Naive thymus-derived CD4-positive, alpha-beta T cell (primary cell): ENCODE results near the gene ANKDD1B. TPM values are rescaled to one million over a fixed set of nuclear protein-coding genes. Genes with fewer than 3 reads are reported as not detected.

Experiments
- ATAC-seq: fragments of 150-1000 bp; cut with Tn5 transposase; 2 replicates; pipeline ENCODE4 v1.10.0; 2021; ENCODE audit warnings: mild to moderate bottlenecking, moderate library complexity
- CTCF ChIA-PET: fragments of 350-600 bp; sonication (Branson Sonifier 250); formaldehyde crosslinking; loops from one replicate; lab custom pipeline; 2021; ENCODE audit warnings: antibody characterized with exemption; lab: Charles Lee
- POLR2A ChIA-PET: fragments of 350-600 bp; sonication (Branson Sonifier 250); formaldehyde crosslinking; loops from one replicate; lab custom pipeline; 2021; ENCODE audit warnings: antibody characterized with exemption, inconsistent platforms; lab: Charles Lee
- DNase-seq, 9 donors: peaks; one replicate each; pipeline versions ENCODE4 v3.0.0 to v3.0.0-alpha.2; 2020 to 2022; ENCODE audit warnings: mixed read lengths in 1 of 9
- H3K27ac ChIP-seq: one replicate; pipeline ENCODE4 v1.7.0; 2013; ENCODE audit warnings: mild to moderate bottlenecking, low read depth, low read length, moderate library complexity
- H3K27me3 ChIP-seq, 2 donors: one replicate each; pipeline ENCODE4 v1.7.0; 2013; ENCODE audit warnings: low read length in 2 of 2, mild to moderate bottlenecking in 2 of 2, moderate library complexity in 2 of 2; ENCODE audit not compliant: control insufficient read depth in 2 of 2, insufficient read depth in 2 of 2
- H3K36me3 ChIP-seq, 3 experiments: 1 replicate in 2 of 3; 2 replicates in 1 of 3; pipeline ENCODE4 v1.7.0; 2013; ENCODE audit warnings: low read length in 3 of 3, mild to moderate bottlenecking in 3 of 3, moderate library complexity in 1 of 3; ENCODE audit not compliant: insufficient read depth in 3 of 3, control insufficient read depth in 2 of 3
- H3K4me1 ChIP-seq, 2 donors: one replicate each; pipeline ENCODE4 v1.7.0; 2013; ENCODE audit warnings: low read length in 2 of 2, mild to moderate bottlenecking in 2 of 2, moderate library complexity in 1 of 2; ENCODE audit not compliant: control insufficient read depth in 2 of 2, insufficient read depth in 2 of 2
- H3K4me3 ChIP-seq: 2 replicates; pipeline ENCODE4 v1.7.0; 2013; ENCODE audit warnings: mild to moderate bottlenecking, low read length
- H3K9me3 ChIP-seq, 3 experiments: 1 replicate in 2 of 3; 2 replicates in 1 of 3; pipeline ENCODE4 v1.7.0; 2013; ENCODE audit warnings: low read length in 3 of 3; ENCODE audit not compliant: control insufficient read depth in 2 of 3
- H3K27ac Mint-ChIP-seq, 9 donors: one replicate each; pipeline ENCODE4 v1.8.0; 2020 to 2022; ENCODE audit warnings: mixed read lengths in 9 of 9, mild to moderate bottlenecking in 8 of 9, moderate library complexity in 5 of 9, inconsistent platforms in 2 of 9
- H3K27me3 Mint-ChIP-seq, 5 donors: one replicate each; pipeline ENCODE4 v1.8.0; 2021 to 2022; ENCODE audit warnings: mixed read lengths in 5 of 5, mild to moderate bottlenecking in 1 of 5
- H3K36me3 Mint-ChIP-seq, 5 donors: one replicate each; pipeline ENCODE4 v1.8.0; 2020 to 2022; ENCODE audit warnings: mixed read lengths in 5 of 5, mild to moderate bottlenecking in 3 of 5, inconsistent platforms in 1 of 5
- H3K4me1 Mint-ChIP-seq, 7 donors: one replicate each; pipeline ENCODE4 v1.8.0; 2020 to 2022; ENCODE audit warnings: mixed read lengths in 7 of 7, mild to moderate bottlenecking in 3 of 7, inconsistent platforms in 1 of 7
- H3K4me3 Mint-ChIP-seq, 10 donors: one replicate each; pipeline ENCODE4 v1.8.0; 2020 to 2022; ENCODE audit warnings: mild to moderate bottlenecking in 10 of 10, mixed read lengths in 10 of 10, moderate library complexity in 6 of 10, inconsistent platforms in 2 of 10
- H3K9me3 Mint-ChIP-seq, 11 donors: one replicate each; pipeline ENCODE4 v1.8.0; 2020 to 2022; ENCODE audit warnings: mixed read lengths in 11 of 11, mild to moderate bottlenecking in 4 of 11, inconsistent platforms in 1 of 11, moderate library complexity in 1 of 11
- intact Hi-C, 2 donors: fragments of 100-400 bp; cut with micrococcal nuclease; formaldehyde crosslinking; loops; one replicate each; pipeline ENCODE4 v1.15.1; 2023
- polyA plus RNA-seq, 2 donors: library from polyadenylated mRNA; unstranded; fragments of 300-500 nt; fragmentation: Illumina TruSeq; gene quantifications; one replicate each; pipeline ENCODE4 v1.2.3, GENCODE V29; 2021
- total RNA-seq, 6 experiments: library from RNA in 5 of 6; stranded (reverse) in 5 of 6; gene quantifications; 1 replicate in 5 of 6; 2 replicates in 1 of 6; pipeline ENCODE4 v1.2.3 and lab custom pipeline; 2021 to 2026

ANKDD1B gene
- total and polyA plus RNA-seq, 7 experiments from 2014 or later = 0.12 to 0.70 (median 0.36) TPM; not detected in 1

- Mint-ChIP-seq H3K9me3 (no peaks in the 10 kb centered on the region), H3K4me3 (no peak overlapping the region), H3K27ac (no peak overlapping the region), H3K27me3 (peaks cover 0 to 3% (median 0%) of the 10 kb centered on the region in 5 donors), H3K36me3 (peaks cover 0 to 3% (median 0%) of the 10 kb centered on the region in 5 donors), H3K4me1 (no peaks in the 10 kb centered on the region)
- DNase-seq (no peak), ATAC-seq (no peak)
- CTCF ChIA-PET = no interaction called here
- POLR2A ChIA-PET = no interaction called here
- intact Hi-C loops = no loop called here
- Histone ChIP-seq H3K27me3 (no peaks in the 10 kb centered on the region), H3K27ac (no peak overlapping the region), H3K4me1 (no peaks in the 10 kb centered on the region), H3K36me3 (no peaks in the 10 kb centered on the region), H3K4me3 (no peak overlapping the region), H3K9me3 (no peaks in the 10 kb centered on the region)
Measured at GRCh38 chr5:75617736-75618352, 6.6 kb downstream of the ANKDD1B start.

DNA sequence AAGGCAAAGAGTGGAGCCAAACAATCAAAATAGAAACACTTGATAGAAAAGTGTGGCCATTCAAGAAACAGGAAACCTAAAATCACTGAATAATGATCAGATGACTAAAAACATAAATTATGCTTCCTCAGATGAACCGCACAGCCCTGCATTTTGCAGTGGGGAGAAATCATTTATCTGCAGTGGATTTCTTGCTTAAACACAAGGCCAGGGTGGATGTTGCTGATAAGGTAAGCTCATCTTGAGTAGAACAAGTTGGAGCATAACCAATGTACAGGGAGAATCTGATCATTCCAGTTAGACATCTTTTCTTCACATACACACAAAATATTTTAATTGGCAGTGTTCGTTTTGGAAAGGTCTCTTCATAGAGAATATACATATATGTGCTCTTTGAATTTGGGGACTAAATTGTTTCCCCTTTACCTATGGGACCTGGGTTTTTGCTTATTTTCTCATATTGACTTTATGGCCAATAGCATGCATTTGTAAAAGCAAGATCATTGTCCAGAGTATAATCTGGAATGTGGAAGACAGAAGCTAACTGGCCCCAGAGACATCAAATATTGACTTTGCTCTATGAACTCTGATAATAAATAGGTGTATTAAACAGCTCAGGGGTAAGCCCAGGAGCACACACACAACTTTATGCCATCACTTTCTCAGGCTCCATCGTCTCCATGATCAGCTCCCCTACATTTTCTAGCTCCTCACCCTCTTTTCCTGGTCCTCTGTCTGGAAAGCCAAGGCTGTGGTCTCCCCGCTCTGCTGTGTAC lies 9.1 kb downstream of the ANKDD1B start:
- Mint-ChIP-seq H3K27ac (no peak overlapping the region), H3K4me3 (no peak overlapping the region), H3K27me3 (peaks cover 0 to 3% (median 0%) of the 10 kb centered on the region in 5 donors), H3K36me3 (no peaks in the 10 kb centered on the region), H3K9me3 (no peaks in the 10 kb centered on the region), H3K4me1 (no peaks in the 10 kb centered on the region)
- ChIA-PET POLR2A (no interaction called here), CTCF (no interaction called here)
- Histone ChIP-seq H3K4me1 (no peaks in the 10 kb centered on the region), H3K36me3 (no peaks in the 10 kb centered on the region), H3K4me3 (no peak overlapping the region), H3K27ac (no peak overlapping the region), H3K9me3 (no peaks in the 10 kb centered on the region), H3K27me3 (no peaks in the 10 kb centered on the region)
- DNase-seq = no peak
- intact Hi-C loops = no loop called here
- ATAC-seq = no peak

DNA sequence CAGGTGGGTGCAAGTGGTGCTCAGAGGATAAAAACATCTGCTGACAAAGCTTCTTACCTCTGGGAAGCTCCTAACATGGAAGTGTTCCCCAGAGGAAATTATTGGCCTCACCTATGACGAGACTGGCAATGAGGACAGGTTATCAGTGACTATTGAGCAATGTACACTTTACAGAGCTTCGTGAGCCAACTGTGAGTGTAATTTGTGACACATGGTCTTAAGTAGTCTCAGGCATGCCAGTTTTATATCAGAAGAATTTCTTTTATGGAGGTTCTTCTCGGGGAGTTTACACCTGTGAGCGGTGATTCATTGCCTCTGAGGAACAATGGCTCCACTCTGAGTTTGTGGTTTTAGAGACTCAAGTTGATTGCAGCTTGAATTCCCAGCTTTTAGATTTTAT lies 11.3 kb downstream of the ANKDD1B start:
- no peaks in the 10 kb centered on the region for H3K9me3 ChIP-seq
- Mint-ChIP-seq H3K4me1 (no peaks in the 10 kb centered on the region), H3K27ac (no peak overlapping the region), H3K4me3 (no peak overlapping the region), H3K27me3 (peaks cover 0 to 3% (median 0%) of the 10 kb centered on the region in 5 donors), H3K36me3 (no peaks in the 10 kb centered on the region), H3K9me3 (no peaks in the 10 kb centered on the region)
- H3K36me3 ChIP-seq = no peaks in the 10 kb centered on the region
- DNase-seq = no peak
- H3K27ac ChIP-seq = no peak overlapping the region
- ChIA-PET CTCF (interaction anchor here (0.7 kb wide), 1 partner anchor 212 kb away, joined by 4 read pairs; no protein-coding TSS in a partner anchor), POLR2A (interaction anchor here (0.7 kb wide), 1 partner anchor 24 kb away, joined by 4 read pairs; no protein-coding TSS in a partner anchor)
- H3K27me3 ChIP-seq = no peaks in the 10 kb centered on the region
- ATAC-seq = no peak
- intact Hi-C loops = no loop called here
- H3K4me3 ChIP-seq = no peak overlapping the region
- no peaks in the 10 kb centered on the region for H3K4me1 ChIP-seq

DNA sequence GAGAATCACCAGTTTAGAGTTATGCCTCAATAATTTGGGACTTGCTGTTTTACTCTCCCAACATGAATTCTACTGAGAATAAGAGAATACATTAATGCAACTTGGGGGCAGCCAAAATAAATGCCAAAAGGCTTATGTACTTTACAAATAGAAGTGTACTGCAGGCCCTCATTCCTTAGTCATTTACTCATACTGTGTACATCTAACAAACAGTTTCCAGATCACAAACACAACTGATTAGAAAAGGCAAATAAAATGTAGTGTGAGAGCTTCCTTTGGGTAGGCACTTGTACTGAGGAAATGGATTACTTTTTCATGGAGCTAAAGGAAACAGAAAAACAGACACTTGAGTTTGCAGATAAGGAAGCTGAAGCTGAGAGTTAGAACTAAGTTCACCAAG lies 12.6 kb downstream of the ANKDD1B start:
- Histone ChIP-seq H3K27me3 (no peaks in the 10 kb centered on the region), H3K4me3 (no peak overlapping the region), H3K9me3 (no peaks in the 10 kb centered on the region), H3K27ac (no peak overlapping the region), H3K36me3 (no peaks in the 10 kb centered on the region), H3K4me1 (no peaks in the 10 kb centered on the region)
- ChIA-PET POLR2A (no interaction called here), CTCF (no interaction called here)
- Mint-ChIP-seq H3K4me3 (no peak overlapping the region), H3K4me1 (no peaks in the 10 kb centered on the region), H3K27me3 (peaks cover 0 to 3% (median 0%) of the 10 kb centered on the region in 5 donors), H3K27ac (no peak overlapping the region), H3K36me3 (peaks cover 0 to 5% (median 0%) of the 10 kb centered on the region in 5 donors), H3K9me3 (peaks cover 0 to 1% (median 0%) of the 10 kb centered on the region in 11 donors)
- intact Hi-C loops = no loop called here
- DNase-seq (no peak), ATAC-seq (no peak)

DNA sequence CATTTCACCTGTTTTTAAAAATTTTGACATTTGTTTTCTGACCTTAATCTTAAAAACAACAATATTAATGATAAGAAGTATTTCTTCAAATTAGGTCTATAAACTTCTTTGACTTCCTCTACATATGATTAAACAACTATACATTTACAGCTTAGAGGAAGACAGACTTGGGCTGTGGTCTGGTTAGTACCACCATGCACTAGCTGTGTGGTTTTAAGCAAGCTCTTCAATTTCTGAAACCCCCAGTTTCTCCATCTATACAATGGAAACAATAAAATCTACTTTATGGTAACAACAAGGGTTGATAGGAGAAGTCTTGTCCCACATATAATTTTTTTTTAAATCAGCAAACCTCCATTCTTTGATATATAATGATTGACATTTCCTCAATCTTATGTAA lies 15.7 kb downstream of the ANKDD1B start:
- POLR2A ChIA-PET = no interaction called here
- no peaks in the 10 kb centered on the region for H3K27me3 ChIP-seq
- no peaks in the 10 kb centered on the region for H3K36me3 ChIP-seq
- Mint-ChIP-seq H3K27ac (no peak overlapping the region), H3K4me3 (no peak overlapping the region), H3K4me1 (no peaks in the 10 kb centered on the region), H3K9me3 (peaks cover 0 to 1% (median 0%) of the 10 kb centered on the region in 11 donors), H3K36me3 (peaks cover 0 to 5% (median 0%) of the 10 kb centered on the region in 5 donors), H3K27me3 (no peaks in the 10 kb centered on the region)
- DNase-seq (no peak), ATAC-seq (no peak)
- CTCF ChIA-PET = no interaction called here
- no peak overlapping the region for H3K4me3 ChIP-seq
- intact Hi-C loops = no loop called here
- no peak overlapping the region for H3K27ac ChIP-seq
- no peaks in the 10 kb centered on the region for H3K9me3 ChIP-seq
- H3K4me1 ChIP-seq = no peaks in the 10 kb centered on the region

GRCh38 chr5:75627801-75628200 lies 16.5 kb downstream of the ANKDD1B start:
- Histone ChIP-seq H3K4me1 (no peaks in the 10 kb centered on the region), H3K9me3 (no peaks in the 10 kb centered on the region), H3K36me3 (no peaks in the 10 kb centered on the region), H3K27ac (no peak overlapping the region), H3K27me3 (no peaks in the 10 kb centered on the region), H3K4me3 (no peak overlapping the region)
- H3K4me1 Mint-ChIP-seq = no peaks in the 10 kb centered on the region
- H3K27me3 Mint-ChIP-seq = no peaks in the 10 kb centered on the region
- DNase-seq (no peak), ATAC-seq (no peak)
- H3K27ac Mint-ChIP-seq = no peak overlapping the region
- ChIA-PET CTCF (no interaction called here), POLR2A (no interaction called here)
- H3K4me3 Mint-ChIP-seq = no peak overlapping the region
- intact Hi-C loops = no loop called here
- peaks cover 0 to 5% (median 0%) of the 10 kb centered on the region in 5 donors for H3K36me3 Mint-ChIP-seq
- peaks cover 0 to 2% (median 0%) of the 10 kb centered on the region in 11 donors for H3K9me3 Mint-ChIP-seq
